Astrocyte of the spinal cord (primary cell): ENCODE data around the gene NHLRC3.
"Not testable (repeated sequence)": the region's sequence is repeated elsewhere in the genome, so short reads cannot be mapped to it uniquely, and the experiment has no call there.

Experiments used
- DNase-seq: peaks from one replicate; pipeline ENCODE4 v3.0.0; 2011; ENCODE audit warnings: low read depth, low spot score
- H3K4me3 ChIP-seq: 2 replicates; pipeline ENCODE4 v1.5.1; 2011; ENCODE audit warnings: low read depth, mild to moderate bottlenecking, low read length, moderate library complexity
- CTCF ChIP-seq: IDR thresholded peaks from 2 replicates; pipeline ENCODE4 v1.5.1; 2012; ENCODE audit warnings: low read depth, mild to moderate bottlenecking, low read length, inconsistent platforms
- in situ Hi-C: cut with HindIII; loops from 2 replicates; pipeline ENCODE4 v1.10.0; 2017; ENCODE audit warnings: low sequenced_read_pairs

NHLRC3 gene

DNA sequence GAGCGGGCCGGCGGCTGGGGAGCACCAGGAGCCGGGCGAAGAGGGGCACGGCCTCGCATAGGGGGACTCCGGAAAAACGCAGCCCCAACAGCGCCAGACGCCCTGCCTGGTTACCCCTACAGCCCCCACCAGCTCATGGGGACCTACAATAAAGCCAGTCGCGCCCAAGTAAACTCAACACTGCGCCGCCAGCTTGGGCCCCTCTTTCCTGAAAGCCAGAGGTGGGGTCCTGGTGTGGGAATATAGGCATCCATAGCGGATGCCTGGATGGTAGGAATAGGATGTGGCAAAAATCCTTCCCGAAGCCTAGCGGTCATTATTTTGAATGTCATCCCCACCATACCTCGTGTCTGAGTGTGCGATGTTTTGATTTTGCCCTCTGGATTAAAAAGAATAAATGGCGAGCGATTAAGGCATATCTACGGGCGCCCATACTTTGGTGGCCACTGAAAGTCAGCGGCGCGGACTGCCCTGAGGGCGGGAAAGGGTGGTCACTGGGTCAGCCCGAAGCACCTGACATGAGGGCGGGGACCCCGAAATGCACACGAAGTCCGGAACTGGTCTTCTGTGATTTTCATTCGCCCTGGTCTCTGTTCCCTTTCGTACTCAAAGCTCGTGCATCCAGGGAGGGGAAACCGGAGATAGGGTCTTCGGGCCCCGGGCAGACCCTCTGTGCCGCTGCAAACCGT is at the start of gene NHLRC3, which contains the start of gene PROSER1:
Gene NHLRC3 (plus strand): TSS at position 577 of the 689 bp plus-strand sequence. CDS start 184 bp downstream, outside the sequence.
Gene PROSER1 (minus strand): TSS at position 210 of the 689 bp plus-strand sequence. CDS start 847 bp downstream, outside the sequence.
- TF ChIP-seq CTCF = no peak
- DNase-seq = peak; percentile 94
- peak within 1 kb of the TSS; percentile 92 for H3K4me3 ChIP-seq
- in situ Hi-C loops = no loop called here

DNA sequence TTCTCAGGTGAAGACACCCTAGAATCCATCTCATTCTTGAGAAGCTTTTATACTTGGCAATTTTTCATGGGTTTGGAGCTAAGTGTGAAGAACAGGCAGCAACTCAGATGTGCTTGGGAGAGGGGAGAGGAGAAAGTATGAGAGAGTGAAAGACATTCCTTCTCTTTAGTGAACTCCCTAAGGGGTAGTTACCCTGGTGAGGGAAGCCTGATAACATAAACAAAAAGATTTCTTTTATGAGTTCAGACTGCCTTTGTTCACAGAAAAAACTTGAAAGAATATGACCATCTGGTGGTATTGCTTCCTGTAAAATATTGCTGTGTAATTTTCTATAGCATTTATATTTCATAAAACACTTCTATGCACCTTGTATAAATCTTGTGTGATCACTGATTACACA is 47.6 kb upstream of the NHLRC3 start, which contains the start of gene STOML3:
Gene STOML3 (minus strand): TSS at position 139 of the 400 bp plus-strand sequence. CDS start 110 bp downstream, at position 29.
- no peak for TF ChIP-seq CTCF
- no peak within 1 kb of the TSS for H3K4me3 ChIP-seq
- in situ Hi-C loops = no loop called here
- DNase-seq = peak; percentile 20

GRCh38 chr13:38993381-38993780 is 44.9 kb upstream of the NHLRC3 start:
- H3K4me3 ChIP-seq = no peak overlapping the region
- no peak for DNase-seq
- in situ Hi-C loops = no loop called here
- no peak for TF ChIP-seq CTCF

- H3K4me3 ChIP-seq = no peak overlapping the region
- no peak for TF ChIP-seq CTCF
- no peak for DNase-seq
- in situ Hi-C loops = no loop called here
Measured at GRCh38 chr13:38998739-38999138, 39.5 kb upstream of the NHLRC3 start.

- DNase-seq, H3K4me3 ChIP-seq, in situ Hi-C loops: not testable (repeated sequence)
Measured at GRCh38 chr13:39006371-39007111, 31.7 kb upstream of the NHLRC3 start.

GRCh38 chr13:39012608-39013007 is 25.6 kb upstream of the NHLRC3 start:
- DNase-seq = no peak
- in situ Hi-C loops = no loop called here
- TF ChIP-seq CTCF = peak; percentile 20
- no peak overlapping the region for H3K4me3 ChIP-seq

DNA sequence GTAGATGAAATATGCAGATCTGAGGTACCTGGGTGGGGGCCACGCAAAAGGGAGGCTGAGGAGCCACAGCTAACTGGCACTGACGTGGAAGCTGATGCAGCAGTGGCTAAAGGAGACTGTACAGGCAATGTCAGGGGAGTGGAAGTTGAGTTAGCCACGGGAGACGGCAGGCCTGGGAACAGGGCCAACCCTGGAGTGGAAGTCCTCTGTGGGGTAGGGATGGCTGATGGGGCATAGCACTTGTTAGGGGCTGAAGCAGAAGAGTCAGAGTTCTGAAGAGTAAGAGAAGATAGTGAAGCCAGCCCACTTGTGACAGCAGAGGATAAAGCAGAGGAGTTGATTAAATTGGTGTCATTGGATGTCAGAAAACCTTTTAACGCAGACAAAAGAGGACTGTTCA is 24.8 kb upstream of the NHLRC3 start:
- no peak for DNase-seq
- in situ Hi-C loops = no loop called here
- no peak overlapping the region for H3K4me3 ChIP-seq
- TF ChIP-seq CTCF = no peak
